Tibial nerve (tissue), 4 donors: Measurements from ENCODE around the gene LHX2. TPM values are rescaled to one million over a fixed set of nuclear protein-coding genes. Genes with fewer than 3 reads are reported as not detected.
"Not testable (repeated sequence)": the region's sequence is repeated elsewhere in the genome, so short reads cannot be mapped to it uniquely, and the experiment has no call there.

Experiments used
- DNase-seq, 2 donors: peaks; one replicate each; pipeline ENCODE4 v3.0.0-alpha.2; 2019; ENCODE audit warnings: low spot score in 2 of 2
- H3K27ac ChIP-seq, 4 donors: fragments of 200-600 bp; sonication (generic) in 3 of 4; one replicate each; pipeline ENCODE4 v1.5.1; 2017 to 2019; ENCODE audit warnings: mild to moderate bottlenecking in 1 of 4
- H3K27me3 ChIP-seq, 2 donors: fragments of 200-600 bp; sonication (generic) in 1 of 2; one replicate each; pipeline versions ENCODE4 v1.5.1 to v1.6.0; 2017 to 2019
- H3K36me3 ChIP-seq, 3 donors: fragments of 200-600 bp; sonication (generic); one replicate each; pipeline ENCODE4 v1.5.1; 2018 to 2019
- H3K4me1 ChIP-seq, 4 donors: fragments of 200-600 bp; sonication (generic) in 3 of 4; one replicate each; pipeline ENCODE4 v1.5.1; 2017 to 2019
- H3K4me3 ChIP-seq, 4 donors: fragments of 200-600 bp; sonication (generic) in 3 of 4; one replicate each; pipeline ENCODE4 v1.5.1; 2017 to 2019; ENCODE audit warnings: mild to moderate bottlenecking in 1 of 4, moderate library complexity in 1 of 4
- H3K9me3 ChIP-seq, 4 donors: fragments of 200-600 bp; sonication (generic) in 3 of 4; one replicate each; pipeline ENCODE4 v1.5.1; 2017 to 2019
- EP300 ChIP-seq, 2 donors: sonication (generic); formaldehyde crosslinking; IDR thresholded peaks; one replicate each; pipeline ENCODE4 v1.6.1; 2017; ENCODE audit warnings: antibody characterized with exemption in 2 of 2, mild to moderate bottlenecking in 1 of 2
- POLR2A ChIP-seq, 2 donors: fragments of 450-650 bp; IDR thresholded peaks; one replicate each; pipeline ENCODE4 v1.6.1; 2017; ENCODE audit warnings: antibody characterized with exemption in 2 of 2, mild to moderate bottlenecking in 2 of 2, moderate library complexity in 2 of 2
- WGBS, 2 donors: methylation state at CpG; one replicate each; pipeline ENCODE4 v1.1.5; 2018; 5-methylcytosine and 5-hydroxymethylcytosine counted together
- total RNA-seq, 4 donors: library from RNA; depleted of rRNA; stranded (reverse); fragments of >200 nt; gene quantifications; one replicate each; pipeline ENCODE4 v1.1.0, GENCODE V29; 2016
- TF ChIP-seq, protein P1 (sequence below), 5 experiments: fragments of 200-600 bp in 3 of 5; fragments of 450-650 bp in 2 of 5; sonication (generic) in 3 of 5; IDR thresholded peaks; one replicate each; pipeline ENCODE4 v1.5.1; 2016 to 2019; ENCODE audit warnings: antibody characterized with exemption in 5 of 5, mild to moderate bottlenecking in 3 of 5, moderate library complexity in 2 of 5

Gene LHX2
- total RNA-seq, 4 donors from 2014 or later: not detected

DNA sequence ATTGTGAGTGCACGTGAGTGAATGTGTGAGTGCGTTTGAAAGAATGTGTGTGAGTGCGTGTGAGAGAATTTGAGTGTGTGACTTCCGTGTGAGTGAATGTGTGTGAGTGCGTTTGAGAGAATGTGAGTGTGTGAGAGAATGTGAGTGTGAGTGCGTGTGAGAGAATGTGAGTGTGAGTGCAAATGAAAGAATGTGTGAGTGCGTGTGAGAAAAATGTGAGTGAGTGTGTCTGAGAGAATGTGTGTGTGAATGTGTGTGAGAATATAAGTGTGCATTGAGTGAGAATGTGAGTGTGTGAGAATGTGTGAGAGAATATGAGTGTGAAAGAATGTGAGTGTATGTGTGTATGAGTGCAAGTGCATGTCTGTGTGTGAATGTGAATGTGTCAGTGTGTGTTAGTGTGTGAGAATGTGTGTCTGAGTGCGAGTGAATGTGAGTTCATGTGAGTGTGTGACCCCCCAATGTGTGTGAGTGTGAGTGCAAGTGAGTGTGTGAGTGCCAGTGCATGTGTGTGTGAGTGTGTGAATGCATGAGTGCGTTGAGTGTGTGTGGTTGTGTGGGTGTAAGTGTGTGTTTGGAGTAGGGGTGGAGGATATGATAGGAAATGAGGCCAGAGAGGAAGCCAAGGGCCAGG lies 37.9 kb upstream of the LHX2 start:
- no peak overlapping the region for H3K27ac ChIP-seq
- TF ChIP-seq EP300 (IDR thresholded peaks at IDR 0.05) (no peak), POLR2A (IDR thresholded peaks at IDR 0.05) (no peak)
- TF ChIP-seq, protein P1, sequence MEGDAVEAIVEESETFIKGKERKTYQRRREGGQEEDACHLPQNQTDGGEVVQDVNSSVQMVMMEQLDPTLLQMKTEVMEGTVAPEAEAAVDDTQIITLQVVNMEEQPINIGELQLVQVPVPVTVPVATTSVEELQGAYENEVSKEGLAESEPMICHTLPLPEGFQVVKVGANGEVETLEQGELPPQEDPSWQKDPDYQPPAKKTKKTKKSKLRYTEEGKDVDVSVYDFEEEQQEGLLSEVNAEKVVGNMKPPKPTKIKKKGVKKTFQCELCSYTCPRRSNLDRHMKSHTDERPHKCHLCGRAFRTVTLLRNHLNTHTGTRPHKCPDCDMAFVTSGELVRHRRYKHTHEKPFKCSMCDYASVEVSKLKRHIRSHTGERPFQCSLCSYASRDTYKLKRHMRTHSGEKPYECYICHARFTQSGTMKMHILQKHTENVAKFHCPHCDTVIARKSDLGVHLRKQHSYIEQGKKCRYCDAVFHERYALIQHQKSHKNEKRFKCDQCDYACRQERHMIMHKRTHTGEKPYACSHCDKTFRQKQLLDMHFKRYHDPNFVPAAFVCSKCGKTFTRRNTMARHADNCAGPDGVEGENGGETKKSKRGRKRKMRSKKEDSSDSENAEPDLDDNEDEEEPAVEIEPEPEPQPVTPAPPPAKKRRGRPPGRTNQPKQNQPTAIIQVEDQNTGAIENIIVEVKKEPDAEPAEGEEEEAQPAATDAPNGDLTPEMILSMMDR (IDR thresholded peaks at IDR 0.05): no peak
- H3K36me3 ChIP-seq: no peaks in the 10 kb centered on the region
- H3K4me3 ChIP-seq: no peak overlapping the region
- DNase-seq: no peak
- peaks cover 0 to 21% of the 10 kb centered on the region in 2 donors for H3K27me3 ChIP-seq
- H3K4me1 ChIP-seq: no peaks in the 10 kb centered on the region
- no peaks in the 10 kb centered on the region for H3K9me3 ChIP-seq
- 92 to 93% methylated on average over 9 of the region's 9 CpGs for WGBS, 2 donors

DNA sequence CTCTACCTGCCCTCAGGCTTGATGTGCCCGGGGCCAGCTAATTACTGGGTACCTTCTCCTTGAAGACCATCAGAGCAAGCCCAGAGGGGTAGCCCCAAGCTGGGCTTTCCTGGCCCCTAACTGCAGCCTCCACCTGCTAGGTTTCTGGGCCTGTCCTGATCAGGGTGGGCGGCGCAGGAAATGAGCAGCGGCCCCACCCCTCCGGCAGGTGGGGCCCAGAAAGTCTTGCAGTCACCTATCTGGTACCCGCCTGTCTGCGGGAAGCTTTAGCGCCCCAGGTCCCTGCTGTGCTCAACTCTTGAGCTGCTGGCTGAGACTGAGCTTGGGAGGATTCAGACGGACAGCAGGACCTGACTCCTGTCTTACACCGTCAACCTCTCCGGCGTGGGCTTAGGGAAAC lies 37.1 kb upstream of the LHX2 start:
- H3K4me1 ChIP-seq: no peaks in the 10 kb centered on the region
- no peak overlapping the region for H3K4me3 ChIP-seq
- no peaks in the 10 kb centered on the region for H3K36me3 ChIP-seq
- no peak overlapping the region for H3K27ac ChIP-seq
- WGBS, 2 donors: 60 to 70% methylated on average over 8 to 12 of the region's 12 CpGs
- DNase-seq: no peak
- H3K27me3 ChIP-seq: peaks cover 0 to 20% of the 10 kb centered on the region in 2 donors
- no peaks in the 10 kb centered on the region for H3K9me3 ChIP-seq
- TF ChIP-seq EP300 (IDR thresholded peaks at IDR 0.05) (no peak), POLR2A (IDR thresholded peaks at IDR 0.05) (no peak)
- TF ChIP-seq, protein P1 (IDR thresholded peaks at IDR 0.05): no peak

DNA sequence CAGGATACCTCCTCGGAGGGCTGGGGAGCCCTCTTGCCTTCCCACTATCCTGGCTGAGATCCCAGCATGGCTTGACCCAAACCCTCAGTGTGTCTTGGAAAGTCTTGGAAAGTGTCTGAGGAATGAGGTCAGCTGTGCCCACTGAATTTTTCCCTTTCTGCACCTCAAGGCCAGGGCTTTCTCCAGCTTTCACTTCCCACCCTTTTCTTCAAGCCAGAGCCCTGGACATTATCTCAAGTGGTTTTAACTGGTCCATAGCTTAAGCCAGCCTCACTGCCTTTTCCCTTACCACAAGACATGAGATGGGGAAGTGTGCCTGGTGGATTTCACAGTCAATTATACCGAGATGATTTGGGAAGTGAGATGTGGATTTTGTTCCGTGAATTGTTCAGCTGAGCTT lies 35.7 kb upstream of the LHX2 start:
- Histone ChIP-seq H3K27me3 (peaks cover 0 to 22% of the 10 kb centered on the region in 2 donors), H3K27ac (no peak overlapping the region), H3K4me3 (no peak overlapping the region), H3K4me1 (no peaks in the 10 kb centered on the region), H3K9me3 (no peaks in the 10 kb centered on the region), H3K36me3 (no peaks in the 10 kb centered on the region)
- no peak for DNase-seq
- TF ChIP-seq EP300 (IDR thresholded peaks at IDR 0.05) (no peak), POLR2A (IDR thresholded peaks at IDR 0.05) (no peak)
- TF ChIP-seq, protein P1 (IDR thresholded peaks at IDR 0.05): no peak
- 48 to 68% methylated on average over 3 of the region's 3 CpGs for WGBS, 2 donors

DNA sequence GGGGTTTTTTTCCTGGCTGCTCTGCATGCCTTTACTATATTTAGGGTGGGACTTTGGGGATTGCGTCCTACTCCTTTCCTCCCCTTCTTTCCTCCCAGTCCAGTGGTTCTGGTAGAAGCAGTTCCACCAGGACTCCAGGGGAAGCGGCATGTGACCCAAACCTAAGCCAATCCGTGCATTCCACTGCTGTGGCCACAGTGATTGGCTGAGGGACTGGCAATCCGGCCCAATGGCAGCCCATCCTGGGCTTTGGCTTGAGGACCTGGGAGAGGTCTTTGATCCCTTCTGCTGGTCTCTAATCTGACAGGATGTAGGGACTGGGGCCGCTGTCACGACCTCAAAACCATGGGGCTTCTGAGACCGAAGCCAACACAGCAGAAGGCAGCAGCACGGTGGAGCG lies 35.0 kb upstream of the LHX2 start:
- not testable (repeated sequence) for H3K27ac ChIP-seq, H3K36me3 ChIP-seq, DNase-seq, H3K9me3 ChIP-seq, H3K4me1 ChIP-seq, H3K4me3 ChIP-seq
- H3K27me3 ChIP-seq: peaks cover 0 to 22% of the 10 kb centered on the region in 2 donors
- no CpG with 5 or more reads among the region's 9 CpGs for WGBS, 2 donors

DNA sequence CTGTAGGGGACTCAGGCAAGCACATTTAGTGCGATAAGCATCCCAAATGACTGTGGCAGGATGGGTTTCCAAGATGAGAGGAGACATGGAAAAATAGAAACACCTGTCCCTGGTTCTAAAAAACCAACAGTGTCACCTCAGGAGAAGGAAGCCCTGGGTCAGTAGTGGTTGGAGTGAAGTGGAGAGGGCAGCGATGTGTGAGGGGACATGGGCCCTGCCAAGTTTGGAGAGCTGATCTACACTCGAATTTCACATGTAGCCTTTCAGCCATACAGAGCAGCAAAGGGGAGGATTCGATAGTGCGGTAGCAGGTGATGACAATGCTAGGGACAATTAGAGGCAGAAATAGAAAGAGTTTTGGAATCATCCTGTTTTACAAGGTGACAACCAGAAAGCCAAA lies 32.6 kb upstream of the LHX2 start:
- Histone ChIP-seq H3K4me3 (no peak overlapping the region), H3K27me3 (peaks cover 0 to 30% of the 10 kb centered on the region in 2 donors), H3K9me3 (no peaks in the 10 kb centered on the region), H3K36me3 (no peaks in the 10 kb centered on the region), H3K4me1 (no peaks in the 10 kb centered on the region), H3K27ac (no peak overlapping the region)
- no peak for DNase-seq
- 79 to 85% methylated on average over 5 of the region's 5 CpGs for WGBS, 2 donors
- TF ChIP-seq EP300 (IDR thresholded peaks at IDR 0.05) (no peak), POLR2A (IDR thresholded peaks at IDR 0.05) (no peak)
- TF ChIP-seq, protein P1 (IDR thresholded peaks at IDR 0.05): no peak

DNA sequence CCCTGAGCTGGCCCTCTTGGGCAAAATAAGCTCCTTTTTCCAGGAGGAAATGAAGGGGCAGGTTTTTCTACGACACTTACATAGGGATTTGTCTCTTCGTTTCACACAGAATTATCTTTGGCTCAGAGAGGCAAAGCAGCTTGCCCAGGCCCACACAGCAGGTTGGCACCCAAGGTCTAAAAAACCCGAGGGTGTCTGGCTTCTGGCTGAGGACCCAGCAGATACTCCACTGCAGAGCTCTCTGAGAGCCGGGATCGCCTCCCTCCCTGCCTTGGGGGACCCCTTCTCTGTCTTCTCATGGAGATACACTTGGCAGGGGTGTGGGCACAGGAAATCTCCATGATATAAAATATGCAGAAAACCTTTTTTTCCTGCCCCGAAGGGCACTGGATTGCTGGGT lies 29.0 kb upstream of the LHX2 start:
- TF ChIP-seq EP300 (IDR thresholded peaks at IDR 0.05) (no peak), POLR2A (IDR thresholded peaks at IDR 0.05) (no peak)
- TF ChIP-seq, protein P1 (IDR thresholded peaks at IDR 0.05): no peak
- no peaks in the 10 kb centered on the region for H3K9me3 ChIP-seq
- H3K36me3 ChIP-seq: no peaks in the 10 kb centered on the region
- H3K27me3 ChIP-seq: peaks cover 0 to 30% of the 10 kb centered on the region in 2 donors
- WGBS, 2 donors: 72 to 79% methylated on average over 5 to 6 of the region's 6 CpGs
- no peak overlapping the region for H3K27ac ChIP-seq
- H3K4me3 ChIP-seq: no peak overlapping the region
- no peaks in the 10 kb centered on the region for H3K4me1 ChIP-seq
- DNase-seq: no peak
